HepG2 (cell line): ENCODE data around the gene CLNS1A. TPM values are rescaled to one million over a fixed set of nuclear protein-coding genes. Genes with fewer than 3 reads are reported as not detected.

Experiments
- FOXA1 ChIP-seq, 2 experiments: fragments of 450-650 bp in 1 of 2; sonication (generic) in 1 of 2; formaldehyde crosslinking in 1 of 2; IDR thresholded peaks; 2 replicates each; pipeline versions ENCODE4 v1.4.0 to v1.6.1; 2016 to 2020; ENCODE audit warnings: missing genetic modification reagents in 1 of 2
- HCFC1 ChIP-seq: fragments of 150-350 bp; IDR thresholded peaks from 2 replicates; pipeline ENCODE4 v1.6.1; 2014; ENCODE audit warnings: low read depth, low read length
- HNF4A ChIP-seq: sonication (generic); formaldehyde crosslinking; IDR thresholded peaks from 2 replicates; pipeline ENCODE4 v1.4.0; 2020; ENCODE audit warnings: missing genetic modification reagents
- KLF6 ChIP-seq: IDR thresholded peaks from 2 replicates; pipeline ENCODE4 v1.8.0; 2016; ENCODE audit warnings: missing biosample characterization, missing genetic modification reagents
- MIXL1 ChIP-seq: IDR thresholded peaks from 2 replicates; pipeline ENCODE4 v1.6.1; 2016
- NFE2L2 ChIP-seq: fragments of 150-350 bp; IDR thresholded peaks from 2 replicates; pipeline ENCODE4 v1.6.1; 2014; ENCODE audit warnings: low read length
- NFKB2 ChIP-seq: sonication (generic); formaldehyde crosslinking; IDR thresholded peaks from 2 replicates; pipeline ENCODE4 v1.4.0; 2020; ENCODE audit warnings: missing genetic modification reagents, borderline replicate concordance
- NR2F2 ChIP-seq: IDR thresholded peaks from 2 replicates; pipeline ENCODE4 v1.6.1; 2012; ENCODE audit warnings: low read depth, inconsistent platforms, borderline replicate concordance
- POLR2AphosphoS5 ChIP-seq: IDR thresholded peaks from 2 replicates; pipeline ENCODE4 v1.6.1; 2012; ENCODE audit warnings: low read depth, low read length
- RBM39 ChIP-seq: fragments of 200-400 bp; formaldehyde crosslinking; IDR thresholded peaks from one replicate; pipeline ENCODE4 v1.6.1; 2018; ENCODE audit warnings: antibody characterized with exemption, mild to moderate bottlenecking, low read depth, low read length; ENCODE audit not compliant: poor library complexity, severe bottlenecking
- SIN3A ChIP-seq: IDR thresholded peaks from 2 replicates; pipeline ENCODE4 v1.6.1; 2011; ENCODE audit warnings: low read depth, mild to moderate bottlenecking, control low read depth, low read length, borderline replicate concordance
- SP5 ChIP-seq: IDR thresholded peaks from 2 replicates; pipeline ENCODE4 v1.6.1; 2016; ENCODE audit warnings: low read depth, borderline replicate concordance
- SRSF1 ChIP-seq: fragments of 200-400 bp; formaldehyde crosslinking; optimal IDR thresholded peaks from 2 replicates; pipeline ENCODE3; 2017; ENCODE audit warnings: mild to moderate bottlenecking, low read depth, low read length, moderate library complexity
- SUZ12 ChIP-seq: fragments of 150-350 bp; IDR thresholded peaks from 2 replicates; pipeline ENCODE4 v1.6.1; 2014; ENCODE audit warnings: low read depth, low read length
- TAF15 ChIP-seq: fragments of 200-400 bp; formaldehyde crosslinking; IDR thresholded peaks from one replicate; pipeline ENCODE4 v1.6.1; 2018; ENCODE audit warnings: mild to moderate bottlenecking, low read depth, low read length; ENCODE audit not compliant: poor library complexity, severe bottlenecking
- ZNF101 ChIP-seq: sonication (generic); formaldehyde crosslinking; IDR thresholded peaks from 2 replicates; pipeline ENCODE4 v1.4.0; 2020; ENCODE audit warnings: mild to moderate bottlenecking, low read depth, missing genetic modification reagents, borderline replicate concordance
- ZNF224 ChIP-seq: sonication (generic); formaldehyde crosslinking; IDR thresholded peaks from 2 replicates; pipeline ENCODE4 v1.5.0; 2020; ENCODE audit warnings: mild to moderate bottlenecking, missing genetic modification reagents
- ZNF383 ChIP-seq: sonication (generic); formaldehyde crosslinking; IDR thresholded peaks from 2 replicates; pipeline ENCODE4 v1.4.0; 2020; ENCODE audit warnings: missing genetic modification reagents, mild to moderate bottlenecking, borderline replicate concordance
- ZNF564 ChIP-seq: sonication (generic); formaldehyde crosslinking; IDR thresholded peaks from 2 replicates; pipeline ENCODE4 v1.8.1; 2023; ENCODE audit warnings: mild to moderate bottlenecking, missing genetic modification reagents
- ZNF607 ChIP-seq: sonication (generic); formaldehyde crosslinking; IDR thresholded peaks from 2 replicates; pipeline ENCODE4 v1.5.1; 2020; ENCODE audit warnings: missing genetic modification reagents, mild to moderate bottlenecking, borderline replicate concordance
- ZNF773 ChIP-seq: sonication (generic); formaldehyde crosslinking; IDR thresholded peaks from 2 replicates; pipeline ENCODE4 v1.4.0; 2020; ENCODE audit warnings: missing genetic modification reagents, borderline replicate concordance
- ZSCAN12 ChIP-seq: sonication (generic); formaldehyde crosslinking; IDR thresholded peaks from 2 replicates; pipeline ENCODE4 v1.9.0; 2021; ENCODE audit warnings: mild to moderate bottlenecking, missing genetic modification reagents
- ZSCAN30 ChIP-seq: sonication (generic); formaldehyde crosslinking; IDR thresholded peaks from 2 replicates; pipeline ENCODE4 v1.5.0; 2020; ENCODE audit warnings: mild to moderate bottlenecking, missing genetic modification reagents
- ZSCAN31 ChIP-seq: sonication (generic); formaldehyde crosslinking; IDR thresholded peaks from 2 replicates; pipeline ENCODE4 v1.5.0; 2020; ENCODE audit warnings: low read depth, mild to moderate bottlenecking, missing genetic modification reagents
- polyA plus RNA-seq, 8 experiments: library from polyadenylated mRNA; depleted of rRNA in 3 of 8; stranded (reverse) in 7 of 8; unstranded in 1 of 8; fragments of >200 nt; fragmentation: Illumina TruSeq in 4 of 8; extraction: Trizol in 4 of 8; gene quantifications; 2 replicates each; pipeline versions ENCODE4 v1.2.1 to v1.2.3, GENCODE V29; 2011 to 2016; ENCODE audit warnings: low read depth in 4 of 8, missing spikeins in 1 of 8, mixed read lengths in 1 of 8; ENCODE audit not compliant: insufficient read depth in 1 of 8
- total RNA-seq, 5 experiments: library from RNA; depleted of rRNA; stranded (reverse); fragments of >200 nt; fragmentation: Illumina TruSeq; extraction: Trizol; gene quantifications; 2 replicates each; pipeline ENCODE4 v1.2.3, GENCODE V29; 2016; ENCODE audit warnings: low read depth in 1 of 5
- TF ChIP-seq, protein P1 (sequence below): sonication (generic); formaldehyde crosslinking; IDR thresholded peaks from 2 replicates; pipeline ENCODE4 v1.8.1; 2022; ENCODE audit warnings: mild to moderate bottlenecking, missing genetic modification reagents
- TF ChIP-seq, protein P2 (sequence below): sonication (generic); formaldehyde crosslinking; IDR thresholded peaks from 2 replicates; pipeline ENCODE4 v1.4.0; 2020; ENCODE audit warnings: missing genetic modification reagents
- TF ChIP-seq, protein P3 (sequence below): IDR thresholded peaks from 2 replicates; pipeline ENCODE4 v1.6.1; 2016; ENCODE audit warnings: missing biosample characterization, missing genetic modification reagents, low read depth

The CLNS1A gene
- total and polyA plus RNA-seq, 2 of the 13 experiments (the other 11 are each of a cell fraction or from before 2014, with no cell fraction given): 158 to 219 TPM

DNA sequence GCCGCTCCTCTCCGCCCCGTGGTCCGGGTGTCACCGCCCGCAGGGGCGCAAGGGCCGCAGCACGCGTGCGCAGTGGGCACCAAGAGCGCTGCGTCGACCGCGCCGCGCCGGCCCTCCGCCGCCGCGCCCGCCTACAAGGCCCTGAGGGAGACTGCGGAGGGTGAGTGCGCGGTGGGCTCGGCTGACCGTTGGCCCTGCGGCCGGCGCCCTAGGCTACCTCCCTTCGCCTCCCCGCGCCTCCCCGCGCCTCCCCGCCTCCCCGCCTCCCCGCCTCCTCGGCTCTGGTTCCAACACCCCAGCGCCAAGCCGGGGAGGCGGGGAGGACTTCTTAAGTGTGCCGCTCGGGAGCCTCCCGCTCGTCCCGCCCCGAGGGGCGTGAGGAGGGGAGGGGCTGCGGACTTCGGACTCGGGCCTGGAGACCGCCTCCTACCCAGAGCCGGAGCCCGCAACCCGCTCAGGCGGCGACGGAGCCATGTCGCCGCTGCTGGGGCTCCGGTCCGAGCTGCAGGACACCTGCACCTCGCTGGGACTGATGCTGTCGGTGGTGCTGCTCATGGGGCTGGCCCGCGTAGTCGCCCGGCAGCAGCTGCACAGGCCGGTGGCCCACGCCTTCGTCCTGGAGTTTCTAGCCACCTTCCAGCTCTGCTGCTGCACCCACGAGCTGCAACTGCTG, 47.9 kb downstream of the CLNS1A start, which contains the start of gene AQP11 (continued):
- TF ChIP-seq ZNF101 (CRISPR knock-in tag) (0 out of 2 replicates have a peak, but pooled peaks have one; percentile 80), POLR2AphosphoS5 (peak; percentile 72), NFE2L2 (no peak), TAF15 (peak; percentile 45), ZNF564 (CRISPR knock-in tag) (no peak), SP5 (CRISPR knock-in tag) (peak; percentile 97), SUZ12 (no peak), HCFC1 (no peak), RBM39 (peak; percentile 88), ZNF383 (CRISPR knock-in tag) (peak; percentile 70), ZSCAN12 (CRISPR knock-in tag) (no peak), ZSCAN30 (no peak), ZSCAN31 (CRISPR knock-in tag) (peak; percentile 58; the same call in 1 of the 2 replicates), NR2F2 (no peak), ZNF773 (CRISPR knock-in tag) (0 out of 2 replicates have a peak, but pooled peaks have one; percentile 58), MIXL1 (0 out of 2 replicates have a peak, but pooled peaks have one; percentile 27), KLF6 (CRISPR knock-in tag) (peak; percentile 66), SRSF1 (peak; percentile 92), FOXA1 (IDR thresholded peaks at IDR 0.05) (no peak), FOXA1 (CRISPR knock-in tag; IDR thresholded peaks at IDR 0.05) (peak; percentile 32; the same call in 1 of the 2 replicates), ZNF607 (CRISPR knock-in tag) (peak; percentile 8; the same call in 1 of the 2 replicates), HNF4A (CRISPR knock-in tag) (peak; percentile 96), SIN3A (peak; percentile 91; the same call in 1 of the 2 replicates), NFKB2 (CRISPR knock-in tag) (peak; percentile 77), ZNF224 (peak; percentile 87)
- TF ChIP-seq, protein P1, sequence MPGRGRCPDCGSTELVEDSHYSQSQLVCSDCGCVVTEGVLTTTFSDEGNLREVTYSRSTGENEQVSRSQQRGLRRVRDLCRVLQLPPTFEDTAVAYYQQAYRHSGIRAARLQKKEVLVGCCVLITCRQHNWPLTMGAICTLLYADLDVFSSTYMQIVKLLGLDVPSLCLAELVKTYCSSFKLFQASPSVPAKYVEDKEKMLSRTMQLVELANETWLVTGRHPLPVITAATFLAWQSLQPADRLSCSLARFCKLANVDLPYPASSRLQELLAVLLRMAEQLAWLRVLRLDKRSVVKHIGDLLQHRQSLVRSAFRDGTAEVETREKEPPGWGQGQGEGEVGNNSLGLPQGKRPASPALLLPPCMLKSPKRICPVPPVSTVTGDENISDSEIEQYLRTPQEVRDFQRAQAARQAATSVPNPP: no peak
- TF ChIP-seq, protein P2, sequence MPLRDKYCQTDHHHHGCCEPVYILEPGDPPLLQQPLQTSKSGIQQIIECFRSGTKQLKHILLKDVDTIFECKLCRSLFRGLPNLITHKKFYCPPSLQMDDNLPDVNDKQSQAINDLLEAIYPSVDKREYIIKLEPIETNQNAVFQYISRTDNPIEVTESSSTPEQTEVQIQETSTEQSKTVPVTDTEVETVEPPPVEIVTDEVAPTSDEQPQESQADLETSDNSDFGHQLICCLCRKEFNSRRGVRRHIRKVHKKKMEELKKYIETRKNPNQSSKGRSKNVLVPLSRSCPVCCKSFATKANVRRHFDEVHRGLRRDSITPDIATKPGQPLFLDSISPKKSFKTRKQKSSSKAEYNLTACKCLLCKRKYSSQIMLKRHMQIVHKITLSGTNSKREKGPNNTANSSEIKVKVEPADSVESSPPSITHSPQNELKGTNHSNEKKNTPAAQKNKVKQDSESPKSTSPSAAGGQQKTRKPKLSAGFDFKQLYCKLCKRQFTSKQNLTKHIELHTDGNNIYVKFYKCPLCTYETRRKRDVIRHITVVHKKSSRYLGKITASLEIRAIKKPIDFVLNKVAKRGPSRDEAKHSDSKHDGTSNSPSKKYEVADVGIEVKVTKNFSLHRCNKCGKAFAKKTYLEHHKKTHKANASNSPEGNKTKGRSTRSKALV: peak; percentile 8
- TF ChIP-seq, protein P3, sequence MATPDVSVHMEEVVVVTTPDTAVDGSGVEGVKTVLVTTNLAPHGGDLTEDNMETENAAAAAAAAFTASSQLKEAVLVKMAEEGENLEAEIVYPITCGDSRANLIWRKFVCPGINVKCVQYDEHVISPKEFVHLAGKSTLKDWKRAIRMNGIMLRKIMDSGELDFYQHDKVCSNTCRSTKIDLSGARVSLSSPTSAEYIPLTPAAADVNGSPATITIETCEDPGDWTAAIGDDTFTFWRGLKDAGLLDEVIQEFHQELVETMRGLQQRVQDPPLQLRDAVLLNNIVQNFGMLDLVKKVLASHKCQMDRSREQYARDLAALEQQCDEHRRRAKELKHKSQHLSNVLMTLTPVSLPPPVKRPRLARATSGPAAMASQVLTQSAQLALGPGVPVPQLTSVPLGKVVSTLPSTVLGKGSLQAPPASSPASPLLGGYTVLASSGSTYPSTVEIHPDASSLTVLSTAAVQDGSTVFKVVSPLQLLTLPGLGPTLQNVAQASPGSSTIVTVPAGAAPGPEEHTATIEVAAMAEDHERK: 0 out of 2 replicates have a peak, but pooled peaks have one; percentile 18
